Choroid plexus epithelial cell (primary cell): ENCODE results near the gene RAB1B.

Experiments
- DNase-seq: peaks from one replicate; pipeline ENCODE4 v3.0.0-alpha.2; 2010; ENCODE audit warnings: low read depth
- H3K4me3 ChIP-seq: 2 replicates; pipeline ENCODE4 v1.5.1; 2011; ENCODE audit warnings: low read depth, mild to moderate bottlenecking, control low read depth, low read length, moderate library complexity
- CTCF ChIP-seq: conservative IDR thresholded peaks from 2 replicates; pipeline ENCODE4 v1.5.1; 2011; ENCODE audit warnings: low read depth, mild to moderate bottlenecking, control low read depth, inconsistent platforms, low read length, moderate library complexity

The RAB1B gene

GRCh38 chr11:66288671-66289547 lies 20.5 kb downstream of the RAB1B start, which contains the start of gene YIF1A:
Gene YIF1A (minus strand): TSS chr11:66289143. CDS start chr11:66288985, 158 bp downstream.
- H3K4me3 ChIP-seq: peak within 1 kb of the TSS; percentile 85
- peak; percentile 100 for DNase-seq
- no peak for TF ChIP-seq CTCF

- H3K4me3 ChIP-seq: peak overlapping the region; percentile 74
- TF ChIP-seq CTCF: no peak
- no peak for DNase-seq
These were observed 21.3 kb downstream of the RAB1B start for GRCh38 chr11:66289548-66290329.

- H3K4me3 ChIP-seq: no peak overlapping the region
- no peak for DNase-seq
- no peak for TF ChIP-seq CTCF
These were observed 21.8 kb downstream of the RAB1B start for GRCh38 chr11:66290330-66290621.

GRCh38 chr11:66291303-66291705 lies 22.9 kb downstream of the RAB1B start:
- no peak for DNase-seq
- no peak overlapping the region for H3K4me3 ChIP-seq
- TF ChIP-seq CTCF: no peak

GRCh38 chr11:66291706-66292542 lies 23.5 kb downstream of the RAB1B start, which contains the start of gene TMEM151A:
Gene TMEM151A (plus strand): TSS chr11:66291894. CDS start chr11:66292014, 120 bp downstream.
- no peak for TF ChIP-seq CTCF
- H3K4me3 ChIP-seq: peak within 1 kb of the TSS; percentile 34

GRCh38 chr11:66292543-66293332 lies 24.3 kb downstream of the RAB1B start:
- peak overlapping the region; percentile 34 for H3K4me3 ChIP-seq
- DNase-seq: no peak
- no peak for TF ChIP-seq CTCF

More at GRCh38 chr11:66291706-66292542, 23.5 kb downstream of the RAB1B start, which contains the start of gene TMEM151A:
- no peak for DNase-seq
